B cell (primary cell): ENCODE results near the gene RREB1. TPM values are rescaled to one million over a fixed set of nuclear protein-coding genes. Genes with fewer than 3 reads are reported as not detected.

Source experiments
- ATAC-seq: fragments of 200-7000 bp; cut with Tn5 transposase; one replicate; pipeline ENCODE4 v1.10.0; 2021; ENCODE audit warnings: low read depth, mild to moderate bottlenecking, moderate number of reproducible peaks, moderate library complexity
- CTCF ChIA-PET: fragments of 350-600 bp; sonication (Branson Sonifier 250); formaldehyde crosslinking; loops from one replicate; lab custom pipeline; 2021; ENCODE audit warnings: antibody characterized with exemption, inconsistent platforms; lab: Charles Lee
- POLR2A ChIA-PET: fragments of 350-600 bp; sonication (Branson Sonifier 250); formaldehyde crosslinking; loops from one replicate; lab custom pipeline; 2021; ENCODE audit warnings: antibody characterized with exemption; lab: Charles Lee
- DNase-seq: peaks from one replicate; pipeline ENCODE4 v3.0.0; 2013
- H2AFZ ChIP-seq: 2 replicates; pipeline ENCODE4 v1.6.1; 2012; ENCODE audit warnings: mild to moderate bottlenecking, low read depth, low read length; ENCODE audit not compliant: insufficient read depth, poor library complexity, severe bottlenecking
- H3K27ac ChIP-seq, 2 donors: 1 replicate in 1 of 2; 2 replicates in 1 of 2; pipeline ENCODE4 v1.5.1; 2012 to 2013; ENCODE audit warnings: low read length in 2 of 2, mild to moderate bottlenecking in 2 of 2, moderate library complexity in 1 of 2
- H3K27me3 ChIP-seq, 4 experiments: fragments of 200-600 bp in 1 of 4; sonication (generic) in 1 of 4; replicated peaks in 1 of 4; 1 replicate in 2 of 4; 2 replicates in 2 of 4; pipeline versions ENCODE4 v1.6.1 to v1.7.0; 2013 to 2016; ENCODE audit warnings: low read length in 3 of 4, mild to moderate bottlenecking in 2 of 4, mixed read lengths in 1 of 4, moderate library complexity in 1 of 4; ENCODE audit not compliant: insufficient read depth in 4 of 4, control insufficient read depth in 3 of 4; ENCODE audit errors: control extremely low read depth in 1 of 4
- H3K36me3 ChIP-seq, 2 experiments: replicated peaks in 1 of 2; 1 replicate in 1 of 2; 2 replicates in 1 of 2; pipeline versions ENCODE4 v1.6.1 to v1.7.1; 2013; ENCODE audit warnings: low read length in 1 of 2; ENCODE audit not compliant: insufficient read depth in 2 of 2, control insufficient read depth in 1 of 2; ENCODE audit errors: control extremely low read depth in 1 of 2, extremely low read depth in 1 of 2
- H3K4me1 ChIP-seq, 2 donors: fragments of 200-600 bp in 1 of 2; sonication (generic) in 1 of 2; 1 replicate in 1 of 2; 2 replicates in 1 of 2; pipeline versions ENCODE4 v1.5.1 to v1.6.1; 2013 to 2017; ENCODE audit warnings: low read length in 2 of 2; ENCODE audit not compliant: control insufficient read depth in 2 of 2, insufficient read depth in 2 of 2
- H3K4me2 ChIP-seq: replicated peaks from 2 replicates; pipeline ENCODE3; 2012; ENCODE audit warnings: mild to moderate bottlenecking, low read depth, low read length; ENCODE audit not compliant: poor library complexity, severe bottlenecking
- H3K4me3 ChIP-seq, 5 experiments: fragments of 200-600 bp in 1 of 5; sonication (generic) in 1 of 5; 1 replicate in 3 of 5; 2 replicates in 2 of 5; pipeline versions ENCODE4 v1.5.1 to v1.7.0; 2011 to 2016; ENCODE audit warnings: low read length in 4 of 5, mild to moderate bottlenecking in 4 of 5, low read depth in 2 of 5, control low read depth in 1 of 5, moderate library complexity in 1 of 5; ENCODE audit not compliant: insufficient read depth in 1 of 5; ENCODE audit errors: control extremely low read depth in 1 of 5, extremely low read depth in 1 of 5
- H3K79me2 ChIP-seq: fragments of 200-600 bp; sonication (generic); one replicate; pipeline ENCODE4 v1.6.0; 2016; ENCODE audit warnings: low read length; ENCODE audit not compliant: control insufficient read depth, insufficient read depth
- H3K9ac ChIP-seq: fragments of 200-600 bp; sonication (generic); 2 replicates; pipeline ENCODE4 v1.6.1; 2017; ENCODE audit warnings: mild to moderate bottlenecking, low read length, moderate library complexity
- H3K9me3 ChIP-seq, 3 donors: one replicate each; pipeline versions ENCODE4 v1.6.1 to v1.7.1; 2013; ENCODE audit warnings: low read length in 2 of 3; ENCODE audit not compliant: control insufficient read depth in 2 of 3, insufficient read depth in 1 of 3; ENCODE audit errors: control extremely low read depth in 1 of 3
- H4K20me1 ChIP-seq: 2 replicates; pipeline ENCODE4 v1.6.0; 2012; ENCODE audit warnings: mild to moderate bottlenecking, low read length; ENCODE audit not compliant: insufficient read depth, control insufficient read depth, poor library complexity, severe bottlenecking
- H3K27ac Mint-ChIP-seq: one replicate; pipeline ENCODE4 v1.8.0; 2021; ENCODE audit warnings: mixed read lengths
- H3K27me3 Mint-ChIP-seq: one replicate; pipeline ENCODE4 v1.8.0; 2021; ENCODE audit warnings: mixed read lengths
- H3K4me1 Mint-ChIP-seq: one replicate; pipeline ENCODE4 v1.8.0; 2021; ENCODE audit warnings: mixed read lengths
- H3K4me3 Mint-ChIP-seq: one replicate; pipeline ENCODE4 v1.8.0; 2021; ENCODE audit warnings: mixed read lengths
- H3K9me3 Mint-ChIP-seq: one replicate; pipeline ENCODE4 v1.8.0; 2022; ENCODE audit warnings: mixed read lengths; ENCODE audit not compliant: insufficient read depth
- CTCF ChIP-seq: fragments of 200-600 bp; IDR thresholded peaks from one replicate; pipeline ENCODE4 v1.8.0; 2022; ENCODE audit warnings: antibody characterized with exemption, mild to moderate bottlenecking
- EZH2 ChIP-seq: IDR thresholded peaks from 2 replicates; pipeline ENCODE4 v1.6.1; 2012; ENCODE audit warnings: borderline replicate concordance, low read depth, mild to moderate bottlenecking, moderate library complexity, low read length; ENCODE audit not compliant: insufficient read depth, poor library complexity, severe bottlenecking
- WGBS: methylation state at CpG from one replicate; pipeline ENCODE4 v1.1.5; 2013; ENCODE audit warnings: missing lambda C conversion rate; ENCODE audit not compliant: insufficient coverage; 5-methylcytosine and 5-hydroxymethylcytosine counted together
- intact Hi-C: fragments of 100-400 bp; cut with micrococcal nuclease; formaldehyde crosslinking; loops from one replicate; pipeline ENCODE4 v1.10.0; 2022
- polyA plus RNA-seq: library from polyadenylated mRNA; depleted of rRNA; stranded (reverse); fragments of >200 nt; gene quantifications from 2 replicates; pipeline ENCODE4 v1.2.3, GENCODE V29; 2012
- total RNA-seq, 2 donors: library from RNA; stranded (reverse); fragments of 120-200 nt in 1 of 2; gene quantifications; 1 replicate in 1 of 2; 2 replicates in 1 of 2; pipeline versions ENCODE4 v1.2.3 to v1.2.4, GENCODE V29; 2013 to 2022

The RREB1 gene
- total and polyA plus RNA-seq, 2 donors (not counting 1 experiment from before 2014, with no cell fraction given) = 10.4 to 58.6 TPM

DNA sequence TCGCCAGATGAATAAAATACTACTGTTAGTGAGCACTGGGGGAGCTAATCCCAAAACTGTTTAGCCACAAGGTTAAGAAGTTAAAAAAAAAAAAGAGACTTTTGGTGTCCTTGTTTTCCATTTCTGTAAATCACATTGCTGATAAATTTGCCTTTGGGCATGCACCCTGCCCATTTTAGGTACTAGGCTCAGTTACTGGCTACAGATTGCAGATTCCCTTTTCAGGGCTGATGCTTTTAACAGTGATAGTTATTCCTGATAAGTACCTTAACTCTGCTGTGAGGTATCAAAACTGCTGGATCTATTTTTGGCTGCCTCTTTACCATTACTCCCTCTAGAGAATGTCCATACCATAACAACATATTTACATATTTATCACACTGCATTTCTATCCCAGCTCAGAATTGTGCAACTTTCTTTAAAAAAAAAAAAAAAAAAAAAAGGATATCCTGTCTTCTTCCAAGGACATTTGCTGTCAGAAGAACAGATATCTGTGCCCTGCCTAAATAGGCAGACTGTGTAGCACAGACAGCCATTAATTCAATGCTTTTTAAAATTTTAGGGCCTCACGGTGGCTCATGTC is 110.7 kb downstream of the RREB1 start:
- Histone ChIP-seq H3K36me3 (peaks cover 0 to 76% of the 10 kb centered on the region in 2 experiments), H3K4me1 (no peaks in the 10 kb centered on the region), H3K27ac (no peak overlapping the region), H3K9ac (no peak overlapping the region), H3K9me3 (no peaks in the 10 kb centered on the region), H3K79me2 (peaks cover 35% of the 10 kb centered on the region), H3K27me3 (no peaks in the 10 kb centered on the region), H4K20me1 (peaks cover 10% of the 10 kb centered on the region), H3K4me2 (no peak overlapping the region), H3K4me3 (no peak overlapping the region), H2AFZ (no peak overlapping the region)
- Mint-ChIP-seq H3K4me1 (no peaks in the 10 kb centered on the region), H3K27ac (no peak overlapping the region), H3K27me3 (no peaks in the 10 kb centered on the region), H3K4me3 (no peak overlapping the region), H3K9me3 (no peaks in the 10 kb centered on the region)
- DNase-seq = no peak
- ATAC-seq = no peak
- 100% methylated on average over 1 of the region's 2 CpGs for WGBS
- ChIA-PET POLR2A (interaction anchor here (0.6 kb wide), 1 partner anchor 24 kb away, joined by 5 read pairs; no protein-coding TSS in a partner anchor), CTCF (interaction anchor here (0.7 to 1.8 kb wide), 2 partner anchors 18 to 459 kb away, joined by 3 to 4 read pairs; no protein-coding TSS in a partner anchor)
- intact Hi-C loops = no loop called here
- TF ChIP-seq CTCF (no peak), EZH2 (no peak)

DNA sequence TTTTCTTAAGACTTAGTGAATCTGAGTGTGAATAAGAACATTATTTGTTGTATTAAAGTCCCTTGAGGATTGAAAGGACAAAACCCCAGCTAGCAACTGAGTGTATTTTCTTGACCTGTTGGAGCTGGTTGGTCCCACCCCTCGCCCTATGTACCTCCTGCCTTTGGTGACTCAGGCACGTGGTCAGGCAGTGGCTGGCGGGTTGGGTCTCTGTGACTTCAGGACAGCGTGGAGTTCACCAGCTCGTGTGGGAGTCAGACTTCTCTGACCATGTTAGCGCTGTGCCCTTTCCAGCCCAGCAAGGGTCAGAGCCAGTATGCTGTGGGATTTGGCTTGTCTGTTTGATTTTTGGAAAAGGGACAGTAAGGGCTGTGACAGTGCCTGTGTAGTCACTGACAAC is 111.5 kb downstream of the RREB1 start:
- Mint-ChIP-seq H3K4me1 (peaks cover 1% of the 10 kb centered on the region), H3K27me3 (no peaks in the 10 kb centered on the region), H3K9me3 (no peaks in the 10 kb centered on the region), H3K27ac (no peak overlapping the region), H3K4me3 (no peak overlapping the region)
- no peak for ATAC-seq
- ChIA-PET POLR2A (interaction anchor here (0.6 kb wide), 1 partner anchor 124 kb away, joined by 7 read pairs; no protein-coding TSS in a partner anchor), CTCF (interaction anchor here (0.8 to 0.9 kb wide), 2 partner anchors 24 to 461 kb away, joined by 3 to 4 read pairs; no protein-coding TSS in a partner anchor)
- no peak overlapping the region for H3K9ac ChIP-seq
- H3K4me1 ChIP-seq = no peaks in the 10 kb centered on the region
- no peak overlapping the region for H3K4me3 ChIP-seq
- no peak for DNase-seq
- peaks cover 0 to 68% of the 10 kb centered on the region in 2 experiments for H3K36me3 ChIP-seq
- 92% methylated on average over 6 of the region's 6 CpGs for WGBS
- peaks cover 6% of the 10 kb centered on the region for H4K20me1 ChIP-seq
- no peaks in the 10 kb centered on the region for H3K27me3 ChIP-seq
- peaks cover 35% of the 10 kb centered on the region for H3K79me2 ChIP-seq
- no peak overlapping the region for H2AFZ ChIP-seq
- no peaks in the 10 kb centered on the region for H3K9me3 ChIP-seq
- TF ChIP-seq CTCF (no peak), EZH2 (no peak)
- intact Hi-C loops = no loop called here
- H3K4me2 ChIP-seq = no peak overlapping the region
- no peak overlapping the region for H3K27ac ChIP-seq
